Parathyroid adenoma (tissue), 2 donors: ENCODE measurements around the gene ZBTB45.

ENCODE experiments used
- H2AFZ ChIP-seq: fragments of 300-600 bp; sonication (generic); one replicate; pipeline ENCODE4 v1.7.0; 2017; ENCODE audit warnings: antibody characterized with exemption, mild to moderate bottlenecking
- H3K27ac ChIP-seq: fragments of 300-600 bp; sonication (generic); one replicate; pipeline ENCODE4 v1.7.0; 2017
- H3K27me3 ChIP-seq: fragments of 300-600 bp; sonication (generic); one replicate; pipeline ENCODE4 v1.7.0; 2017; ENCODE audit warnings: low read length; ENCODE audit not compliant: control insufficient read depth, insufficient read depth
- H3K36me3 ChIP-seq: fragments of 300-600 bp; sonication (generic); one replicate; pipeline ENCODE4 v1.7.0; 2017; ENCODE audit warnings: low read length; ENCODE audit not compliant: control insufficient read depth, insufficient read depth
- H3K4me1 ChIP-seq: fragments of 300-600 bp; sonication (generic); one replicate; pipeline ENCODE4 v1.7.0; 2017; ENCODE audit warnings: control low read depth
- H3K4me2 ChIP-seq: fragments of 300-600 bp; sonication (generic); one replicate; pipeline ENCODE4 v1.7.0; 2017; ENCODE audit warnings: low read length
- H3K4me3 ChIP-seq: fragments of 300-600 bp; sonication (generic); one replicate; pipeline ENCODE4 v1.7.0; 2017; ENCODE audit warnings: low read depth, low read length
- H3K79me2 ChIP-seq: fragments of 300-600 bp; sonication (generic); one replicate; pipeline ENCODE4 v1.7.0; 2017; ENCODE audit warnings: control low read depth
- H3K9ac ChIP-seq: fragments of 300-600 bp; sonication (generic); one replicate; pipeline ENCODE4 v1.7.0; 2017; ENCODE audit warnings: mild to moderate bottlenecking
- H3K9me3 ChIP-seq: fragments of 300-600 bp; sonication (generic); one replicate; pipeline ENCODE4 v1.7.0; 2017; ENCODE audit warnings: low read length; ENCODE audit not compliant: control insufficient read depth
- TF ChIP-seq, protein P1 (sequence below): fragments of 300-600 bp; sonication (generic); IDR thresholded peaks from one replicate; pipeline ENCODE4 v1.7.0; 2017; ENCODE audit warnings: antibody characterized with exemption, mild to moderate bottlenecking
- donor health status: primary hyperparathyroidism.

ZBTB45 gene

DNA sequence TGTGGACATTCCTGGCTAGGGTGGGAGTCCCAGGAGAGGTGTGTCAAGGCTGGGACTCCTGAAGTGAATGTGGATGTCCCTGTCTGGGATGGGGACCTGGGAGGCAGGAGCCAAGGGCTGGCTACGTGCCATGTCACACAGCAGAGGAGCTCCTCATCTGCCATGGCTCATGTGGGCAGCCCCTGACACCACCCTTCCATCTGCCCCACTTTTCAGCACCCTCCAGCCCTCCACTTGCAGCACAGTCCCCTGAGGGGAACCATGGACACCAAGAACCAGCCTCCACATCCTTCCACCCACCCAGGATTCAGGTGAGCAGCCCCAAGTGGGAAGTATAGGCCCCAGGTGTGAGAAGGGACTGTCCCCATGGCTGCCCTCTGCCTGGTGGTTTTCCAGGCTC is 41.7 kb downstream of the ZBTB45 start:
- Histone ChIP-seq H3K4me1 (peaks cover 16% of the 10 kb centered on the region), H3K27me3 (no peaks in the 10 kb centered on the region), H3K9me3 (no peaks in the 10 kb centered on the region), H3K36me3 (no peaks in the 10 kb centered on the region), H3K4me2 (no peak overlapping the region), H2AFZ (no peak overlapping the region), H3K27ac (no peak overlapping the region), H3K9ac (no peak overlapping the region), H3K4me3 (no peak overlapping the region), H3K79me2 (no peaks in the 10 kb centered on the region)
- TF ChIP-seq, protein P1, sequence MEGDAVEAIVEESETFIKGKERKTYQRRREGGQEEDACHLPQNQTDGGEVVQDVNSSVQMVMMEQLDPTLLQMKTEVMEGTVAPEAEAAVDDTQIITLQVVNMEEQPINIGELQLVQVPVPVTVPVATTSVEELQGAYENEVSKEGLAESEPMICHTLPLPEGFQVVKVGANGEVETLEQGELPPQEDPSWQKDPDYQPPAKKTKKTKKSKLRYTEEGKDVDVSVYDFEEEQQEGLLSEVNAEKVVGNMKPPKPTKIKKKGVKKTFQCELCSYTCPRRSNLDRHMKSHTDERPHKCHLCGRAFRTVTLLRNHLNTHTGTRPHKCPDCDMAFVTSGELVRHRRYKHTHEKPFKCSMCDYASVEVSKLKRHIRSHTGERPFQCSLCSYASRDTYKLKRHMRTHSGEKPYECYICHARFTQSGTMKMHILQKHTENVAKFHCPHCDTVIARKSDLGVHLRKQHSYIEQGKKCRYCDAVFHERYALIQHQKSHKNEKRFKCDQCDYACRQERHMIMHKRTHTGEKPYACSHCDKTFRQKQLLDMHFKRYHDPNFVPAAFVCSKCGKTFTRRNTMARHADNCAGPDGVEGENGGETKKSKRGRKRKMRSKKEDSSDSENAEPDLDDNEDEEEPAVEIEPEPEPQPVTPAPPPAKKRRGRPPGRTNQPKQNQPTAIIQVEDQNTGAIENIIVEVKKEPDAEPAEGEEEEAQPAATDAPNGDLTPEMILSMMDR = no peak

DNA sequence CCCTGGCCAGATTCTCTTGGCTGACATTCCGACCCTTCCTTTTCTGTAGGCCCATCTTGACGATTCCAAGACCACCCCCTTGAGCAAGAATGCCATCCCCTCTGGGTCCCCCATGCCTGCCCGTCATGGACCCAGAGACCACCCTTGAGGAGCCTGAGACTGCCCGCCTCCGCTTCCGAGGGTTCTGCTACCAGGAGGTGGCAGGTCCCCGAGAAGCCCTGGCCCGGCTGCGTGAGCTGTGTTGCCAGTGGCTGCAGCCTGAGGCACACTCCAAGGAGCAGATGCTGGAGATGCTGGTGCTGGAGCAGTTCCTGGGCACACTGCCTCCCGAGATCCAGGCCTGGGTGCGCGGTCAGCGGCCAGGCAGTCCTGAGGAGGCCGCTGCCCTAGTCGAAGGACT is 42.5 kb downstream of the ZBTB45 start:
- H3K27me3 ChIP-seq = no peaks in the 10 kb centered on the region
- H3K9me3 ChIP-seq = no peaks in the 10 kb centered on the region
- H3K4me2 ChIP-seq = peak overlapping the region; percentile 89
- H3K9ac ChIP-seq = no peak overlapping the region
- peaks cover 16% of the 10 kb centered on the region for H3K4me1 ChIP-seq
- peak overlapping the region; percentile 91 for H3K27ac ChIP-seq
- TF ChIP-seq, protein P1 = no peak
- no peaks in the 10 kb centered on the region for H3K79me2 ChIP-seq
- peak overlapping the region; percentile 95 for H3K4me3 ChIP-seq
- peak overlapping the region; percentile 89 for H2AFZ ChIP-seq
- no peaks in the 10 kb centered on the region for H3K36me3 ChIP-seq

DNA sequence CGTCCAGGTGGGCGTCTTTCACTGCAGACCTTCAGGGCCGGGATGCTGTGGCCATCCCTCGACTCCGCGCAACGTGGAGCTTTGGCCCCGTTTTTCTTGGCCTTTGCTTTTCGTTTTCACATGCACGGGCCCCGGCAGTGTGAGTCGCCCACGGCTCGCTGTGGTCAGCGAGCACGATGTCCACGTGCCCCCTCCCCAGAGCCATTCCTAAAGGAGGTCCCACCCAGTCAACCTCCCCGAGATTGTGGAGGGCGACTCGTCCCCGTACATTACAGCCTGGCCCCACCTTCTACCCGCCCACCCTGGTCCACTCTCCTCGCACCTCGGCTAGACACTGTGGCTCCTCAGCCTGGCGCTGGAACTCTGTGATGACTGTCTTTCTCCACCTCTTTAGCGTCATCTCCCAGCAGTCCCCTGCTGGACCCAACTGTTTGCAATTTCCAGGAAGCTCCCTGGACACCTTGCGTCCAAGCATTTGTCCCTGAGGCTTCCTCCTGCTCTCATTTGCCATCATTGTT is 43.1 kb downstream of the ZBTB45 start:
- peak overlapping the region; percentile 56 for H3K9ac ChIP-seq

DNA sequence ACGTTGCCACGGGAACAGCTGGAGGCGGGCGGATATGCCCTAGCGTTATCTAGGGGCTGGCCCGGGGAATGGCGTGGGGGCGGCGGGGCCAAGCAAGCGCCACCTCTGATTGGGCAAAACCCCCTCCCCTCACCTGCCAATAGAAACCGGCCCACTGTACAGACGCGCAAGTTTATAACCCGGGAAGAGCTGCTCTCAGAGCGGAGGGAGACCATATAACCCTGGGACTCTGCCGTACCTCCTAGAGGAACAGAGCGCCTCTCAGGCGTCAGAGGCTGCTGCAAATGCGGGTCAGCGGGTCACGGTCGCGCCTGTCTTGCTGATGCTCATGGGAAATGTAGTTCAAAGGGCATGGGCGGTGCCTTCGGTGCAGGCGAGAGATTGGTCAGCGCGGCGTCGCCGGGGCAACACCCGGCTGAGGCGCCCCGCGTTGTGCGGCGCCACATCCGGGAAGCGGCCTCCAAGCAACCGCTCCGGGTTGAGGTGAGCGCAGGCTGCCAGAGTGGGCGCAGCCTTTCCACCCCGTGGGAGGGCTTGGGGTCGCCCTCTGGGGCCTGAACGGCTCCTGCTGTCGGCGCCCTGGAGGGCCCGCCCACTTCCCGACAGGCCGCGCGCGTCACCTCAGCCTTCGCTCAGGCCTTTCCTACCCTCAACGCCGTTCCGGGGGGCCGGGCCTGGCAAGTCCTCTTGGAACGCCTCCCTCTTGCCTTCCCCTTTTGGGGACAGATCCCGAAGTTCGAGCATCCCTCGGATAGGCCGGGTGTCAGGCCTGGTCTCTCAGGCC is 43.7 kb downstream of the ZBTB45 start, which contains the start of gene ZNF446:
ZNF446 (plus strand) TSS at position 639 of the 784 bp plus-strand sequence. CDS start 867 bp downstream, outside the sequence.
- Histone ChIP-seq H3K27me3 (no peaks in the 10 kb centered on the region), H3K4me3 (peak within 1 kb of the TSS; percentile 95), H3K79me2 (no peaks in the 10 kb centered on the region), H3K36me3 (no peaks in the 10 kb centered on the region), H3K9me3 (no peaks in the 10 kb centered on the region), H3K9ac (peak within 1 kb of the TSS; percentile 56), H3K27ac (peak within 1 kb of the TSS; percentile 91), H3K4me1 (peaks cover 16% of the 10 kb centered on the region), H3K4me2 (peak within 1 kb of the TSS; percentile 89), H2AFZ (peak within 1 kb of the TSS; percentile 89)
- TF ChIP-seq, protein P1 = no peak

More for the DNA sequence above, 43.1 kb downstream of the ZBTB45 start:
- Histone ChIP-seq H3K4me1 (peaks cover 16% of the 10 kb centered on the region), H3K4me3 (peak overlapping the region; percentile 95), H3K36me3 (no peaks in the 10 kb centered on the region), H3K79me2 (no peaks in the 10 kb centered on the region), H2AFZ (peak overlapping the region; percentile 89), H3K27me3 (no peaks in the 10 kb centered on the region), H3K27ac (peak overlapping the region; percentile 91), H3K4me2 (peak overlapping the region; percentile 89), H3K9me3 (no peaks in the 10 kb centered on the region)
- TF ChIP-seq, protein P1 = no peak
